NCI-H526 treated with DMSO at 0.1 percent for 48 hours (cell line): Measurements from ENCODE around the gene KCNIP3.
"Not testable (repeated sequence)": the region's sequence is repeated elsewhere in the genome, so short reads cannot be mapped to it uniquely, and the experiment has no call there.

ENCODE experiments used
- DNase-seq: peaks from one replicate; lab custom pipeline; 2025; lab: John Stamatoyannopoulos, UW

The KCNIP3 gene

DNA sequence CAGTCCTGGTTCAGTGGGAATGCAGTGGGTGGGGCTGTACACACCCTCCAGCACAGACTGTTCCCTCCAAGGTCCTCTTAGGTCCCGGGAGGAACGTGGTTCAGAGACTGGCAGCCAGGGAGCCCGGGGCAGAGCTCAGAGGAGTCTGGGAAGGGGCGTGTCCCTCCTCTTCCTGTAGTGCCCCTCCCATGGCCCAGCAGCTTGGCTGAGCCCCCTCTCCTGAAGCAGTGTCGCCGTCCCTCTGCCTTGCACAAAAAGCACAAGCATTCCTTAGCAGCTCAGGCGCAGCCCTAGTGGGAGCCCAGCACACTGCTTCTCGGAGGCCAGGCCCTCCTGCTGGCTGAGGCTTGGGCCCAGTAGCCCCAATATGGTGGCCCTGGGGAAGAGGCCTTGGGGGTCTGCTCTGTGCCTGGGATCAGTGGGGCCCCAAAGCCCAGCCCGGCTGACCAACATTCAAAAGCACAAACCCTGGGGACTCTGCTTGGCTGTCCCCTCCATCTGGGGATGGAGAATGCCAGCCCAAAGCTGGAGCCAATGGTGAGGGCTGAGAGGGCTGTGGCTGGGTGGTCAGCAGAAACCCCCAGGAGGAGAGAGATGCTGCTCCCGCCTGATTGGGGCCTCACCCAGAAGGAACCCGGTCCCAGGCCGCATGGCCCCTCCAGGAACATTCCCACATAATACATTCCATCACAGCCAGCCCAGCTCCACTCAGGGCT lies 87.9 kb downstream of the KCNIP3 start:
- DNase-seq = no peak

DNA sequence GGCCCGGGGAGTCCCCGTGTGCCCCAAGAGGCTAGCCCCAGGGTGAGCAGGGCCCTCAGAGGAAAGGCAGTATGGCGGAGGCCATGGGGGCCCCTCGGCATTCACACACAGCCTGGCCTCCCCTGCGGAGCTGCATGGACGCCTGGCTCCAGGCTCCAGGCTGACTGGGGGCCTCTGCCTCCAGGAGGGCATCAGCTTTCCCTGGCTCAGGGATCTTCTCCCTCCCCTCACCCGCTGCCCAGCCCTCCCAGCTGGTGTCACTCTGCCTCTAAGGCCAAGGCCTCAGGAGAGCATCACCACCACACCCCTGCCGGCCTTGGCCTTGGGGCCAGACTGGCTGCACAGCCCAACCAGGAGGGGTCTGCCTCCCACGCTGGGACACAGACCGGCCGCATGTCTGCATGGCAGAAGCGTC lies 88.4 kb downstream of the KCNIP3 start:
- no peak for DNase-seq

DNA sequence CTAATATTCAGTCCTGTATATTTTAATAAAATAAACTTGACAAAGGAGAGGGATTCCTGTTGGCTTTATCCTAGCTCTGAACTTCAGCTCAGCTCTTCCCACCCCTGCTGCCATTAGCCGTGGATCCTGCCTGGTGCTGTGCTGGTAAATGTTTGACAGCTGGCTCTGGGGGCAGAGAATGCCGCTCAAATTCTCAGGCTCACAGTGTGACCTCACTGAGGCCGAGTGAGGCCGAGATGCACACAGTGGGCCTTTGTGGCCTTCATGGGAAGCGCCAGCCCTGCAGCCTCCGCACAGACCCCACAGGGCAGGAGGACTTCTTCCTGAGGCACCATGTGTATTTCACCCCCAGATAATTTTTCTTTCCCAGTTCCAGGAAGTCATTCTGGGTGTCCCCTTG lies 88.9 kb downstream of the KCNIP3 start:
- no peak for DNase-seq

DNA sequence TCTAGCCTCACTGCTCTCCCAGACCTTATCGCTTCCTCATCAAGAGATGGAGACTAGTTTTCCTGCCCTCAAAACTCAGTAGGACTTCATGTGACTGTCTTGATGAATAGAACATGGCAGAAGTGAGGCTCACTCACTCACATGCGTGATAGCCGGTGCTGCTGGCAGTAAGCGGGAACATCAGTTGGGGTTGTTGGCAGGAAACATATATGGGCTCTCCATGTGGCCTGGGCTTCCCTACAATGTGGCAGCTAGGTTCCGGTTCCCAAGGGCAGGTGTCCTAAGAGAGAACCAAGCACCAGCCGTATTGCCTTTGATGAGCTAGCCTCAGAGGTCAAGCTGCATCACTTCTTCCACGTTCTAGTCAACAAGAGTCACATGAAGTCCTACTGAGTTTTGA lies 90.2 kb downstream of the KCNIP3 start:
- no peak for DNase-seq

DNA sequence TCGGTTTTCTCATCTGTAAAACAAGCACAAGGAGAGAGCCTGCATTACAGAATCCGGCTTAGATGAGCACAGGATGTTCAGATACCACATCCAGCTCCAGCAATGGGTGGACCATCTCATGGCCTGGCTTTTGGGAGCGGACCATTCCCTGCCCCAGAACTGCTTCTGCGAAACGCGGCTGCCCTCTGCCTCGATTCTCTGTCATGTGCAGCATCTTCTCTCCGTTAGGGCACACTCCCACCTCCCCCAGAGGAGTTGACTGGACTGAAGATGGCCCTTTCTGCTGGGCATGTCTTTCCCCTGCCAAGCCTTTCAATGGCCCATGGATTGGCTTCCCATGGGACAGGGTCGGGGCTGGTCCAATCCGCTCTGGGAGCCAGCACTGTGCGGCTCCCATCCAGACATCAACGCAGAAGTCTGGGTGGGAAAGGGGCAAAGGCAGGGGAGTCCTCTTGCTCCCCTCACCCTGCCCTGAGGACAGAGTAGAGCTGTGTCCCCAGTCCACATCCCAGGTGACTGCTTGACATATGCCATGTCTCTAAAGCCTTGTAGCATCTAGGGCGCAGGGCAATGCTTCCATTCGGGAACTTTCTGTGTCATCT lies 91.0 kb downstream of the KCNIP3 start:
- DNase-seq = no peak

DNA sequence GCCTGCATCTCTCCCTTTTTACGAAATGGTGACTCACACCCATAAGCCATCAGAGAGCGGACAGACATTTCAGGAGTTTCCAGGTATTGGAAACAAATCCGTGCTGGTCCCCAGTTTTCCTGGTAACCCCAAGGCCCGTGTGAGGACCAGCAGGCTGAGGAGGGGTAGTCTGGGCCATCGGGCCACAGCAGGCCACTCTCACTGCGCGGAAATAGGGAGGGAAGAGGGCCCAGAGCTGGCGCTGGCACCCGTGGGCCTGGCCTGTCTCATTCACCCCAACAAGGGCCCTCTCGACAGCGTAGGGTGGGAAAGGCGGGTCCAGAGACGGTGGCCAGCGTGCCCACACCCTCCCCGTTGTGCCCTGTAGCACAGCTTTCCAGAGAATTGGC lies 91.7 kb downstream of the KCNIP3 start:
- DNase-seq = no peak

DNA sequence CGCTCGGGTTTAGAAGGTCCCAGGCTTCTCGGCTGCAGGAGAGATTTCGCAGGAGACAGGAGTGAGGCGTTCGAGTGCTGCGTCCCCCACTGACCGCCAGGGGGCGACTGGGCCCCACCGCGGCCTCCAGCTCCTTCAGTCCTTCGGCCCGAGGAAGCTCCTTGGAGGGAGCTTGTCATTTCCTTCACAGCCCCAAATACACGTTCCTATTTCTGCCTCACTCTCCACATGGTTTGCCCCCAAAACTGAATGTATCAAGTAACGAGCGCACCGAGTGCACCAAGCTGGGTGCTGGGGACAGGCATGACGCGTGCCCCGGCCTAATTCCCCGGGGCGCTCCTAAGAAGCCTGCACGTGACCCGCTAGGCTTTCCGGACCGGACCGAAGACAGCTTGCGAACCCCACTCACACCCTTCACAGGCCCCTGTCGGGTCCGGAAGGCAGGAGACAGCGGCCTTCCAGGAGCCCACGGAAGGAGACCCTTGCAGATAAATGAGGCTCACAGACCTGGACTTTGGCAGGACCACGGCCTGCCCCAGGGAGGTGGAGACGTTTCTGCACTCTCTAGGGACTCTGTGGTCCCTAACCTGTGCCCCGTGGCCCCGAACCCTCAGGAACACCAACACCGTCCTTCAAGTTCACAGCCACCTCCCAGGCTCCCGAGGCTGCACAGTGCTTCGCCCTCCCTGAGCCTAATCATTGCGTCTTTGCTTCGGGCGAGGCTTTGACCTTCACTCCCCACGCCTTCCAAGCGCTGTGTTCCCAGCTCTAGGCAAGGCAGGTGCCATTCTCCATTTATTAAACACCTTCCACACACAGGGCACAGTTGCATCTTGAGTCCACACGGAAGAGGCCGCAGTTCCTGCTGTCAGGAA lies 92.3 kb downstream of the KCNIP3 start:
- peak; percentile 3 for DNase-seq

DNA sequence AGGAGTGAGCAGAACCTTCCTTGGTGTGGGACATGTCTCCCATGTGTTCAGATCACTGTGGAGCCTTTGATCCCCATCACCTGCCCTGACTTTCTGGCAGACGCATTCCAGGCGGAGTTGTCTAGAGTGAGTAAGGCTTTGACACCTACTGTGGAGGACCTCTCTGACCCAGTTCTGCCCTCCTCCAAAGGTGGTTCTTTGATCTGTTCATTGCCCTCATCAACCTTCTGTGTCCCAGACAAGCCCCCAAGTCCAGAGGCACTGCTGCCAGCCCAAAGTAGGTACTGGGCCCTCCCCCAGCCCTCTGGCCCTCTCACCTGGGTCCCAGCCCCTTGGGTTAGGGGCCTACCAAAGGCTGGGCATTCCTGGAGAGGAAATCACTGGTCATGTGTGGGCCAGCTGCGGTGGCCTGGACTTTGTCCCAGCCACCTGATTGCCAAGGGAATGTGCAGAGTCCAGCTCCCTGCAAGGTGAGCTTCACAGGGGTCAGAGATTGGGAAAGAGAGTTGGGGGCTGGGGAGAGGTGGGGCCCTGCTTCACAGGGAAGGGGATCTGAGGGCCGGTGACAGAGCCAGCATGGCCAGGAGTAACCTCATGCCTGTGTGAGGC lies 93.2 kb downstream of the KCNIP3 start:
- DNase-seq = no peak

DNA sequence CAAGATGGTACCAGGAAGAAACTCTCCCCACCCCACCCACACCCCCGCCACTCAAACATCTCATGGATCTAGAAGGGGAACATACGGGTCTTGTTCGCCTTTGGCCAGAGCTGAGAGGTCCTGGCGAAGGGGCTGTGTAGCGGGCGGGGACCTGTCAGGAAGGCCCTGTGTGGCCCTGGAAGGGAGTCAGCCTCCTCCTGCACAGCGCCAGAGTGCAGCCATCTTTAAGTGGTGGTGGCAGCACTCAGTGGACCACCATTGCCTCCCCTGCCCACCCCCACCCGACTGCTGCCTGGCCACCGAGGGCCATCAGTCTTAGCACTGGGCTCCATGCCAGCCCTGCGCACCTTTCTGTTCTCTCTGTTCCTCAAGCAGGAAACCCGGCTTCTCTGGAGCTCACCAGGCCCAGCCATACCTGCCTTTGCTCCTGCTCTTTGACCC lies 93.8 kb downstream of the KCNIP3 start:
- no peak for DNase-seq

DNA sequence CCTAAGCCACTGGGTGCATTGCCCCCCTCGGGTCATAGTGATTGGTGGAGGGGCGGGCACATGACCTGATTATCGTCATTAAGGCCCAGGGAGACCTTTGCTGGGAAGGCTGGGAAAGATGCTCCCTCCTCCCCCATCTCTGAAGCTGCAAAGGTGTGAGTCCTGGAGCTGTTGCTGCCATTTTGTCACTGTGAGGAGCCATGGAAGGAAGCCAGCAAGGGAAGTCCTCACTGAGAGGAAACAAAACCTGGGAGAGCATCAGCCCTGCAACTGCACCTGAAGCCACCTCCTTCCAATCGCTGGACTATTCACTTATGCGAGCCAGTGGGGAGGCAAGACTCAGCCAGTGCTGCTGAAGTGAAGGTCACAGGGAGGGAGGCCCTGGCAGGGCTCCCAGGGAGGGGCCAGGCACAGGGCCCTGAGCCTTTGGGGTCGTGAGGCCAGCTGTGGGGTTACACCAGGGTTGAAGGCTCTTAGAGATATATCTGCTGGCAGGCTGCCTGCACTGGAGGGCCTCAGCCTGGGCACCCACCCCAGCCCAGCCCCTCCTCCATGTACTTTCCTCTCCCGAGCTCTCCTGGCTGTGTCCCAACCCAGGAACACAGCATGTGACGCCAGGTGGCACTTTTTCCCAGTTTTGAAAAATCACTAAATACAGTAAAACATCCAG lies 94.6 kb downstream of the KCNIP3 start:
- no peak for DNase-seq

DNA sequence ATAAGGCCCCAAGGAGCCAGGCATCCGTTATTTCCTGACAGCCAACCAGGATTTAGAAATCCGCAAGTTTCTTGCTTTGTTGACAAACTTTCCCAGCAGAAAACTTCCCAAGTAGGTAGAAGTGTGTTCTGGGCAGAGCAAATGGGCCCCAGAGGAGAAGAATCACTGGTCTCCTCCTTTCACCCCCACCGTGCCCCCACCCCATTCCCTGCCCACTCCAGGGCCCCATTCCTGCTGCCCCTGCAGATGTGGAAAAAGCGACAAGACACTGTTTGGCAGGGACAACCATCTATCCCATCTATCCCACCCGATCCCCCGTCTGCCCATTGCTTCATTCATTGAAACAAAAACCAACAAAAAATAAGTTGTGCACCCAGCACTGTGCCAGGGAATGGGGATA lies 95.2 kb downstream of the KCNIP3 start:
- no peak for DNase-seq

DNA sequence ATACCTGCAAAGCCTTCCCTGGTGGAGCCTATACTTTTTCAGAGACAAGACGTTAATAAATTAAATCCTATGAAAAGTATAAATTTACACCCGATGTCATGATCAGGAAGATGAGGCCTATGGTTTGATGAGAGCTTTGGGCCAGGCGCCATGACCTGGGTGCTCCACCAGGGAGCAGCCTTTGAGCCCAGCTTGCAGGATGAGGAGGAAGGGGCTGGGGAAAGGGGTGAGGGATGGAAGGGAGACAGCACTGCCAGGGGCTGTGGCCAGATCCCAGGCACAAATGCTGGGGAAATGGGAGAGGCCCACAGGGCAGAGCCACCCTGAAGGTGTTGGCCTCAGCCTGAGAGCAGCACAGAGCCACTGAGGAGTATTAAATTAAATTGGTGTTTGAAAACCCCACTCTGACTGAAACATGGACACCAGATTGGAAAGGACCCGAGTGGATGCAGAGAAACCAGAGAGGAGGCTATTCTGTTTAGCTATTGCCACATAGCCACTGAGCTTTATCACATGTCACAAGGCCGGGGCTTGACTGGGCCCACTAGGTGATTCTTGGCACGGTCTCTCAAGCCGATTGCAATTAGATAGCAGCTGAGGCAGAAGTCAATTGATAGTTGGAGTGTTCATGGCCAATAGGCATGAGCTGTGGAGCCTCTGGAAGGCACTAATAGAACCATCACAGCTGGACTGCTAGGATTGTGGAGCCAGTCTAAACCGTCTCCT lies 95.7 kb downstream of the KCNIP3 start:
- DNase-seq = no peak

DNA sequence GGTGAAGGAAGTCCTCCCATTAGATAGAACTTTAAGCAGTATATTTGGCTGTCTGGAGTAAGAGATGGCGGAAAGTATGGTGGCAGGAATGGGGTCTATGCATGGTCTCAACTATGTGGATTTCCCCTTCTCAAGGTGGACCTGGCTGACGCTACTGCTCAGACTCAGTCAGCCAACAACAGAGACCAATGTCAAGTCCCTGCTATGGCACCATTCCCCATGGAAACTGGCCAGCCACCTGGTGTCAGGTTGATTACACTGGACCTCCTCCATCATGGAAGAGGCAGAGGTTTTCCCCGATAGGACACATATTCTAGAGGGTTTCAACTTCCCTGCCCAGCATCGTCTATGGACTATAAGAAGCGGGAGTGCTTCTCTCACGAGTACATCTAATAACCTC lies 96.8 kb downstream of the KCNIP3 start:
- DNase-seq = no peak

DNA sequence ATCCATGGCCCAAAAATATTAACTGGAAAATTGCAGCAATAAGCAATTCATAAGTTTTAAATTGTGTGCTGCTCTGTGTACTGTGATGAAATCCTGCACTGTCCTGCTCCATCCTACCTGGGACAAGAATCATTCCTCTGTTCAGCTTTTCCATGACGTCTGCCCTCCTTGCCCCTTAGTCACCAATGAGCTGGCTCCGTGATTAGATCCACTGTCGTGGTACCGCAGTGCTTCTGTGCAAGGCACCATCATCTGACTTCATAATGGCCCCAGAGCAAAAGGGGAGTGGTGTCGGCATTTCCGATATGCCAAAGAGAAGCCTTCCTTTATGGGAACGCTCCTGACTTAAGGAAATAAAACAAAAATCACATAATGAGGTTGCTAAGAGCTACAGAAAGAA lies 101.9 kb downstream of the KCNIP3 start:
- DNase-seq = no peak

DNA sequence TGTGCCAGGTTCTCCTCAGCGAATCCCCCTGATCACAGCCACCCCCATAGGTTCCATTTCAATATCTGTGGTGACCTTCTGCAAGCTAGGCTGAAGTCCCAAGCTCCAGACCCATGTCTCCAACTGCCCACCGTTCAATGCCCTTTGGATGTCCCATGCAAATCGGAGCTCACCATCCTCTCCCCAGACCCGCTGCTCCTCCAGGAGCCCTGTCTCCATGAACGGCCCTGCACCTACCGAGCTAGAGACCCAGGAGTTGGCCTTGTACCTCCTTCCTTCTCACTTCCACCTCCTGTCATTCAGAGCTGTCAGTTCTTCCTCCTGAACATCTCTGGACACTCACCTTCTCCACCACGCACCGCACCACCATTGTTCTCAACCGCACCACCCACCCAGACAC lies 104.3 kb downstream of the KCNIP3 start:
- DNase-seq = no peak

DNA sequence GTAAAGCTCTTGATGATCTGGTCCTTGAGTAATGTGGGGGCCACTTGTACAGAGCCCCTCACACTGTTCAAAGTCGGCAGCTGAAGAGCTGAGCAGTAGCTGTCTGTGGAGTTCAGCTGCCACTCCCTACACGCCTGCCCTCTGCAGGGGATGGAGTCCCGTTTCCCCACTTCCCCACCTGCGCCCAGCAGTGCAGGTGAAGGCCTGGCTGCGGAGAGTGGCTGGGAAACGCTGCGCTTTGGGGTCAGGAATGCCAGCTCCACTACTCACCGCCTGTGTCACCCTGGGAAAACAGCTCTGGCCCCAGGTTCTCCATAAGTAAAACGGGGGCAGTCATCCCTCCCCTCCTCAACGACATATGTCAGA lies 104.8 kb downstream of the KCNIP3 start:
- not testable (repeated sequence) for DNase-seq

DNA sequence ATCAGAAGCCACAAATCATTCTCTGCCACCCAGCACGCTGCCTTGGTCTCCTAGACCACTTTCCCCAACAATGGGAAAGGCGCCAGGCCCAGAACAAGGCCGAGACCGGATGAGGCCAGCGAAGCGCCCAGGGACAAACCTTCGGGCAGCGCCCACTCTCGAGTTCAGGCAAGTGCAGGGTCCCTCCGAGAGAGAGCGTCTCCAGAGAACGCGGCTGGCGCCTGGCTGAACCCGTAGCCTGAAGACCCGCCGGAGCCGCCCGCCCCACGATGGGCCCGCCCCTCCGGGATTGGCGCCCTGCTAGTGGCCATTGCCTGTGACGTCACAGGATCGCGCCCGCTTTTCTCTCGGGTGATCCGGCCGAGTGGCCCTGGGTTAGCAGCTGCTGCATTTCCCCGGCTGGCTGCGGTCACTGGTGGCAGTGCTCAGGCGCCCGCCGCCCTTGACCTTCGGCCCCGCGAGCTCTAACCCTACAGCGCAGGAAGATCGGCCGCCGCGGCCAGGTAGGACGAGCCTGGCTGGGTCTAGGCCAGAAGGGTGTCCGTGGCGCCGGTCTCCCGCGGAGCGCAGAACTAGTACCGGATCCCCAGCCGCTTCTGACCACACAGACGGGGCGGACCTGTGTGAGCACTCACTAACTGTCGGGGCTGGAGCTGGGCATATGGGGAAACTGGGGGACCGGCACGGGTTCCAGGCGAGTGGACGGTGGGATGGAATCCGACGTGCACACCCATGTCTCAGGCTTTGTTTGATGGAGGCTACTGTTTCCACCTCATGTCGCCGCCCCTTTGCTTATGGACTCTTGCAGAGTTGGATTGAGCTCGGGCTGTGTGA lies 105.4 kb downstream of the KCNIP3 start, which contains the start of gene FAHD2A:
FAHD2A (plus strand) TSS at position 339 of the 834 bp plus-strand sequence. CDS start 2,851 bp downstream, outside the sequence.
- DNase-seq = peak; percentile 79

DNA sequence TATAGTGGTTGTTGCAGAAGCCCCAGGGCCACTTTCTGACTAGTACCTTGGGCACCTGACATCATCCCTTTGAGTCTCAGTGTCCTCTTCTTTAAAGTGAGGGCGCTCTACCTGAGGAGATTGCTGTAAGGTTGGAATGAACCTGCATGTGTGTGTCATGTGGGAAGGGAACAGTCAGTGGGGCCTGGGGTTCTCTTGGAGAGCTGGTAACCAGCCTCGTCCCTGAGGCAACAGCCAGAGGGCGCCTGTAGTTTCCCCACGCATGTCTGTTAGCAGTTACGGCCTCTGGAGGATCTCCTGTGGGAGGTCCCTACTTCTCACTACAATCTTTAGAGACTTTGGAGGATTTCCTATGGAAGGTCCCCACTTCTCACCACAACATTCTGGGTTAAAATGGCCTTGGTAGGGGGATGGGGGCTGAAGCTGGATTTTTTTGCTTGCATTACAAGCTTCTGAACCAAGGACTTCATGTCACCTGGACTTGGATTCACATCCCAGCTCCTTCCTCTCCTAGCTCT lies 106.1 kb downstream of the KCNIP3 start:
- peak; percentile 9 for DNase-seq

DNA sequence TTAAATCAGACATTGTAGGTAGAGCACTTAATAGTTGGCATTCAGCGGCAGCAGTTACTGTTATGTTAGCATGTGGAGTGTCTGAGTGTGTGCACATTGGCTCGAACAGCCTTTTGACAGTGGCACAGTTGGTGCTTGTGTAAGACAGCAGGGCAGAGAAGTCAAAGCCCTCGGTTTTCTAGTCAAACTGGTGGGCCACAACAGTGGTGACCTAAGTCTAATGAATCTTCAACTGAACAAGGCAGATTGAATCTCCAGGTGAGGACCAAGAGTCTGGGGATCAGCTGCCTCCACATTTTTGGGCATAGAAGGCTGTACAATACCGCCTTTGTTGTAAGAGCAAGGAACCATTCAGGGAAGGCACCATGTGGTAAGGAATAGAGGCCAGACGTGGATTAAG lies 106.7 kb downstream of the KCNIP3 start:
- not testable (repeated sequence) for DNase-seq

DNA sequence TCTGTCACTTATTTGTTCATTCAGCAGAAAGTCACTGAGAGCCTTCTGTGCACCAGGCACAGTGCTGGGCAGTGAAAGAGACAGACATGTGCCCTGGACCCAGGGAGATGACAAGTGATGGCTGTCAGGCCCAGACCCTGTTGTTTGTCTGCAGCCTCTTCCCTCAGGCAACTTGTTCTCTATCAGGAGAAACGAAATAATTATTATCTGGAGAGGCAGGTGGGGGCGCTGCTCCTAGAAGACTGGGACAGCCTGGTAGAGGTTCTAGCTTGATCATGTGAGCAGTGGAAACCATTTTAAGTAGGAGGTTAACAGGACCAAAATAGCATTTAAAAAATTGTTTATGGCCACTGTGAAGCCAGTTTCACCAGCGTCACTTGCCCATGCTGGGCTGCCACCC lies 107.5 kb downstream of the KCNIP3 start:
- not testable (repeated sequence) for DNase-seq
